ENCODE measurements around the gene SIDT1. TPM values are rescaled to one million over a fixed set of nuclear protein-coding genes. Genes with fewer than 3 reads are reported as not detected.

The SIDT1 gene
- total and polyA plus RNA-seq, 5 donors from 2014 or later = 13.6 to 59.9 (median 18.0) TPM

DNA sequence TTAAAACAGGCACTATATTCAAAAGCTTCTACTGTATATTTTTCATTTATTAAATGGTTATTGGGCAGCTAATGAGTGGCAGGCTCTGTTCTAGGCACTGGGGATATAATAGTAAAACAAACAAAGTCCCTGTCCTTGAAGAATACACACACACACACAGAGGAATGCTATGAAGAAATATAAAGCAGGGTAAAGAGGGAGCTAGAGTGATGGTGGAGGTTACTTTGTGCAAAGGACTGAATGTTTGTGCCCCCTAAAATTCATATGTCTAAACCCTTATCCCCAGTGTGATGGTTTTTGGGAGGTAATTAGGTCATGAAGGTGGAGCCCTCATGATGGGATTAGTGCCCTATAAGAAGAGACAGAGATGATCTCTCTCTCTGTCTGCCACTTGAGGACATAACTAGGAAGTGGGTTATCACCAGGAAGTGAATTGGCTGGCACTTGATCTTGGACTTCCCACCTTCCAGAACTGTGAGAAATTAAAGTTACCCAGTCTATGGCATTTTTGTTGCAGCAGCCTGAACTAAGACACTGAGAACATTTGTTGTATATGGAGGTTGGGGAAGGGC, 132.3 kb downstream of the SIDT1 start:
- H3K27me3 Mint-ChIP-seq = no peaks in the 10 kb centered on the region
- DNase-seq = no peak
- Histone ChIP-seq H3K4me3 (ENCODE audit: low read depth, low read length) (no peak overlapping the region), H3K4me1 (ENCODE audit: control insufficient read depth, insufficient read depth, low read length, poor library complexity, severe bottlenecking) (no peaks in the 10 kb centered on the region), H3K27me3 (ENCODE audit: control insufficient read depth, insufficient read depth, low read length) (no peaks in the 10 kb centered on the region), H3K9me3 (ENCODE audit: control insufficient read depth in 2 of 2, low read length in 2 of 2) (no peaks in the 10 kb centered on the region), H3K27ac (ENCODE audit: insufficient read depth, low read length, poor library complexity, severe bottlenecking) (no peak overlapping the region), H3K36me3 (ENCODE audit: control insufficient read depth, insufficient read depth, low read length) (peaks cover 55% of the 10 kb centered on the region)
- peak overlapping the region in 1 of 3 donors; percentile 38 for H3K27ac Mint-ChIP-seq
- H3K9me3 Mint-ChIP-seq = peaks cover 0 to 2% (median 0%) of the 10 kb centered on the region in 7 donors
- no peak overlapping the region for H3K4me3 Mint-ChIP-seq
- ATAC-seq (ENCODE audit: low read depth in 2 of 2) = no peak
- peaks cover 11 to 26% (median 17%) of the 10 kb centered on the region in 4 donors for H3K4me1 Mint-ChIP-seq
- H3K36me3 Mint-ChIP-seq = peaks cover 64% of the 10 kb centered on the region

DNA sequence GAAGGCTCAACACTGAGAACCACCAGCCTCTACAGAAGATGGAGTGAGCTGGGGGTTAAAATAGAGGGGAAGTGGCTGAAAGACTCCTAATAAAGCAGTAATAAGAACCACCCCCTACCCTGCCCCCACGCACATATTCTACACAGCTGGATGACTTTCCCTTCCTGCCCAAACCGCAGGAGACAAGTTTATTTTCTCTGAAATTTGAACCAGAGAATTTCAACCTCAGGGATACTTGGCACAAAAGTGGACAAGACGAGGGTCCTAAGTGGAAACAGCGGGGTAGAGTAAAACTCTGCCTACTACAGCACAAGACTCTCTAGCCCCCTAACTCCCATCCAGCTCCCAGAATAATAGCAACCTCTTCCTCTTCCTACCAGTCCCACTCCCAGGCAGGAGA, 135.7 kb downstream of the SIDT1 start:
- peaks cover 14 to 28% (median 20%) of the 10 kb centered on the region in 4 donors for H3K4me1 Mint-ChIP-seq
- no peaks in the 10 kb centered on the region for H3K9me3 ChIP-seq (ENCODE audit: control insufficient read depth in 2 of 2, low read length in 2 of 2)
- no peaks in the 10 kb centered on the region for H3K9me3 Mint-ChIP-seq
- ATAC-seq (ENCODE audit: low read depth in 2 of 2) (no peak), DNase-seq (no peak)
- no peak overlapping the region for H3K4me3 ChIP-seq (ENCODE audit: low read depth, low read length)
- H3K36me3 ChIP-seq (ENCODE audit: control insufficient read depth, insufficient read depth, low read length) = peaks cover 32% of the 10 kb centered on the region
- no peaks in the 10 kb centered on the region for H3K4me1 ChIP-seq (ENCODE audit: control insufficient read depth, insufficient read depth, low read length, poor library complexity, severe bottlenecking)
- peaks cover 46% of the 10 kb centered on the region for H3K36me3 Mint-ChIP-seq
- H3K27ac ChIP-seq (ENCODE audit: insufficient read depth, low read length, poor library complexity, severe bottlenecking) = no peak overlapping the region
- no peaks in the 10 kb centered on the region for H3K27me3 Mint-ChIP-seq
- H3K4me3 Mint-ChIP-seq = no peak overlapping the region
- peak overlapping the region in 2 of 3 donors; percentile 10 to 42 for H3K27ac Mint-ChIP-seq
- no peaks in the 10 kb centered on the region for H3K27me3 ChIP-seq (ENCODE audit: control insufficient read depth, insufficient read depth, low read length)

DNA sequence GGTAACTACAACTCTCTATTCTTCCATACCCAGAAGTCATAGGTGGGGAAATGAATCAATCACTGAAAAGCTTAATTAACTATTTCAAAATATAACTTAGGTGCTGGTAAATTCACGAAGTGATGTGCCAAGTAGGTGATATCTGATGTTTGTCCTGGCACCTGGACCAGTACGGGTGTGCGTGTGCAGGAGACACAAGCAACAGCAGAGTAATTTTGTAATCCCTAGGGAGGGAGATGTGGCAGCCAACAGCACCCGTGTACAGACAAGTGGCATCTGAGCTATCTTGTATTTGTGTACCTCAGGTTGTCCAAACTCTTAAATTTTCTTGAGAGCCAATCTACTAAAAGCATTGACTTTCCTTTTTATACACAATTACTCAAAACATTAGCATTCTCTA, 141.2 kb downstream of the SIDT1 start:
- Mint-ChIP-seq H3K4me3 (no peak overlapping the region), H3K9me3 (no peaks in the 10 kb centered on the region), H3K27me3 (no peaks in the 10 kb centered on the region), H3K4me1 (peaks cover 12 to 19% (median 15%) of the 10 kb centered on the region in 4 donors), H3K27ac (no peak overlapping the region), H3K36me3 (peaks cover 43% of the 10 kb centered on the region)
- peaks cover 38% of the 10 kb centered on the region for H3K36me3 ChIP-seq (ENCODE audit: control insufficient read depth, insufficient read depth, low read length)
- DNase-seq (no peak), ATAC-seq (ENCODE audit: low read depth in 2 of 2) (no peak)
- H3K9me3 ChIP-seq (ENCODE audit: control insufficient read depth in 2 of 2, low read length in 2 of 2) = no peaks in the 10 kb centered on the region
- no peaks in the 10 kb centered on the region for H3K27me3 ChIP-seq (ENCODE audit: control insufficient read depth, insufficient read depth, low read length)
- H3K4me1 ChIP-seq (ENCODE audit: control insufficient read depth, insufficient read depth, low read length, poor library complexity, severe bottlenecking) = no peaks in the 10 kb centered on the region
- no peak overlapping the region for H3K27ac ChIP-seq (ENCODE audit: insufficient read depth, low read length, poor library complexity, severe bottlenecking)
- H3K4me3 ChIP-seq (ENCODE audit: low read depth, low read length) = no peak overlapping the region

DNA sequence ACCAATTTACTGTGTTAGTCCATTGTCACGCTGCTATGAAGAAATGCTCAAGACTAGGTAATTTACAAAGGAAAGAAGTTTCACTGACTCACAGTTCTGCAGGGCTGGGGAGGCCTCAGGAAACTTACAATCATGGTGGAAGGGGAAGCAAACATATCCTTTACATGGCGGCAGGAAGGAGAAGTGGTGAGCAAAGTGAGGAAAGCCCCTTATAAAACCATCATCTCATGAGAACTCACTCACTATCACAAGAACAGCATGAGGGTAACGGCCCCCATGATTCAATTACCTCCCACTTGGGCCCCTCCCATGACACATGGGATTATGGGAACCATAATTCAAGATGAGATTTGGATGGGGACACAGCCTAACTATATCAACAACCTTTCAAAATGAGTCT, 143.9 kb downstream of the SIDT1 start:
- peak overlapping the region in 1 of 3 donors; percentile 7 for H3K27ac Mint-ChIP-seq
- no peaks in the 10 kb centered on the region for H3K9me3 Mint-ChIP-seq
- Histone ChIP-seq H3K27me3 (ENCODE audit: control insufficient read depth, insufficient read depth, low read length) (no peaks in the 10 kb centered on the region), H3K27ac (ENCODE audit: insufficient read depth, low read length, poor library complexity, severe bottlenecking) (no peak overlapping the region), H3K9me3 (ENCODE audit: control insufficient read depth in 2 of 2, low read length in 2 of 2) (no peaks in the 10 kb centered on the region), H3K4me1 (ENCODE audit: control insufficient read depth, insufficient read depth, low read length, poor library complexity, severe bottlenecking) (no peaks in the 10 kb centered on the region), H3K36me3 (ENCODE audit: control insufficient read depth, insufficient read depth, low read length) (peaks cover 38% of the 10 kb centered on the region), H3K4me3 (ENCODE audit: low read depth, low read length) (no peak overlapping the region)
- no peak for DNase-seq
- H3K27me3 Mint-ChIP-seq = no peaks in the 10 kb centered on the region
- ATAC-seq (ENCODE audit: low read depth in 2 of 2) = no peak
- no peak overlapping the region for H3K4me3 Mint-ChIP-seq
- H3K36me3 Mint-ChIP-seq = peaks cover 40% of the 10 kb centered on the region
- peaks cover 0 to 22% (median 10%) of the 10 kb centered on the region in 4 donors for H3K4me1 Mint-ChIP-seq

DNA sequence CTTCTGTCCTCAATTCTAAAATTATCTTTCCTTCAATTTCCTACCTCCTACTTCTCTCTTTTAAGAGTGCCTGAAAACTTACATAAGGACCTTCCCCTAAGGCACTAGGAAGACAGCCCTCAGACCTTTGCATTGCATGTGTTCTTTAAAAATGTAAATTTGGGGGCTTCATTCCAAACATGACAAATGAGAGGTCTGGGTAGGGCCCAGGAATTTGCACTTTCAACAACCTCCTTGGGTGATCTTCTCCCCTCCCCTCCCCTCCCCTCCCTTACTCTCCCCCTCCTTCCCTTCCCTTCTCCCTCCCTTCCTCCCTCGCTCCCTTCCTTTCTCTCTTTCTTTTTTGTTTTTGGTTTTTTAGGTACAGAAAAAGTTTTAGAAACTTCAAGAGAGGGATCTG, 145.4 kb downstream of the SIDT1 start:
- Histone ChIP-seq H3K9me3 (ENCODE audit: control insufficient read depth in 2 of 2, low read length in 2 of 2) (no peaks in the 10 kb centered on the region), H3K4me3 (ENCODE audit: low read depth, low read length) (no peak overlapping the region), H3K4me1 (ENCODE audit: control insufficient read depth, insufficient read depth, low read length, poor library complexity, severe bottlenecking) (no peaks in the 10 kb centered on the region), H3K27ac (ENCODE audit: insufficient read depth, low read length, poor library complexity, severe bottlenecking) (no peak overlapping the region), H3K27me3 (ENCODE audit: control insufficient read depth, insufficient read depth, low read length) (no peaks in the 10 kb centered on the region), H3K36me3 (ENCODE audit: control insufficient read depth, insufficient read depth, low read length) (peaks cover 32% of the 10 kb centered on the region)
- H3K27me3 Mint-ChIP-seq = no peaks in the 10 kb centered on the region
- H3K9me3 Mint-ChIP-seq = no peaks in the 10 kb centered on the region
- no peak for DNase-seq
- ATAC-seq (ENCODE audit: low read depth in 2 of 2) = no peak
- peaks cover 41% of the 10 kb centered on the region for H3K36me3 Mint-ChIP-seq
- peaks cover 0 to 22% (median 13%) of the 10 kb centered on the region in 4 donors for H3K4me1 Mint-ChIP-seq
- H3K4me3 Mint-ChIP-seq = no peak overlapping the region
- H3K27ac Mint-ChIP-seq = no peak overlapping the region

DNA sequence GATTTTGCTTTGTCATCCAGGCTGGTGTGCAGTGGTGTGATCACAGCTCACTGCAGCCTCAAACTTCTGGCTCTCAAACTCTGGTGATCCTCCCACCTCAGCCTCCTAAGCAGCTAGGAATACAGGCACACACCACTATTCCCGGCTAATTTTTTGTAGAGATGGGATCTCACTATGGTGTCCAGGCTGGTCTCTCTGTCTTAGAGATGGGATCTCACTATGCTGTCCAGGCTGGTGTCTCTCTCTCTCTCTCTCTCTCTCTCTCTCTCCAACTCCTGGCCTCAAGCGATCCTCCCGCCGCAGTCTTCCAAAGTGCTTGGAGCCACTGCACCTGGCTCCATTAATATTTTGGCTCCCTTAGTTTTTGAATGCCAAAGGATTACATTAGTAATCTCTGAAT, 146.4 kb downstream of the SIDT1 start:
- Histone ChIP-seq H3K27me3 (ENCODE audit: control insufficient read depth, insufficient read depth, low read length) (no peaks in the 10 kb centered on the region), H3K36me3 (ENCODE audit: control insufficient read depth, insufficient read depth, low read length) (peaks cover 27% of the 10 kb centered on the region), H3K4me1 (ENCODE audit: control insufficient read depth, insufficient read depth, low read length, poor library complexity, severe bottlenecking) (no peaks in the 10 kb centered on the region), H3K4me3 (ENCODE audit: low read depth, low read length) (no peak overlapping the region), H3K9me3 (ENCODE audit: control insufficient read depth in 2 of 2, low read length in 2 of 2) (no peaks in the 10 kb centered on the region), H3K27ac (ENCODE audit: insufficient read depth, low read length, poor library complexity, severe bottlenecking) (no peak overlapping the region)
- DNase-seq (no peak), ATAC-seq (ENCODE audit: low read depth in 2 of 2) (no peak)
- peaks cover 42% of the 10 kb centered on the region for H3K36me3 Mint-ChIP-seq
- H3K4me1 Mint-ChIP-seq = peaks cover 0 to 22% (median 12%) of the 10 kb centered on the region in 4 donors
- peak overlapping the region in 1 of 3 donors; percentile 82 for H3K27ac Mint-ChIP-seq
- H3K9me3 Mint-ChIP-seq = peaks cover 0 to 1% (median 0%) of the 10 kb centered on the region in 7 donors
- no peaks in the 10 kb centered on the region for H3K27me3 Mint-ChIP-seq
- no peak overlapping the region for H3K4me3 Mint-ChIP-seq

Other genes starting within 250 kb of the SIDT1 start
- gene CFAP44, start 91.1 kb upstream of the SIDT1 start, total RNA-seq = 9.8 TPM
- gene CFAP44, start 91.1 kb upstream of the SIDT1 start, polyA plus RNA-seq = under 1 TPM in 3 of 4 donors, not detected in 1; 0.03 to 0.71 (median 0.13) TPM
- gene SPICE1, start 17.4 kb upstream of the SIDT1 start, total RNA-seq = 10.5 TPM
- gene SPICE1, start 17.4 kb upstream of the SIDT1 start, polyA plus RNA-seq = 1 to 10 TPM; 2.3 to 4.0 (median 2.6) TPM
- gene USF3, start 164.1 kb downstream of the SIDT1 start, total RNA-seq = 32.8 TPM
- 1 to 10 TPM; 3.1 to 4.3 (median 3.4) TPM for gene USF3, start 164.1 kb downstream of the SIDT1 start, polyA plus RNA-seq
- gene NAA50, start 213.7 kb downstream of the SIDT1 start, total RNA-seq = 70.2 TPM
- 10 to 100 TPM; 72.5 to 85.0 (median 81.6) TPM for gene NAA50, start 213.7 kb downstream of the SIDT1 start, polyA plus RNA-seq
- 19.3 TPM for gene ATP6V1A, start 214.5 kb downstream of the SIDT1 start, total RNA-seq
- gene ATP6V1A, start 214.5 kb downstream of the SIDT1 start, polyA plus RNA-seq = 10 to 100 TPM; 30.2 to 50.6 (median 45.2) TPM